ENCODE results near the gene POLR2B. TPM values are rescaled to one million over a fixed set of nuclear protein-coding genes. Genes with fewer than 3 reads are reported as not detected.

The POLR2B gene
- total RNA-seq, result 192 TPM

GRCh38 chr4:56978750-56979303, at the start of gene POLR2B:
POLR2B (plus strand) TSS chr4:56978896; CDS start chr4:56978986, 90 bp downstream.

GRCh38 chr4:56977321-56978012, 1.2 kb upstream of the POLR2B start, which contains the start of gene NOA1:
NOA1 (minus strand) TSS chr4:56977606; CDS start chr4:56977585, 21 bp downstream.

Small RNAs within 50 kb of the gene (small RNA-seq; reads per million reads assigned to genes)
- gene RNU6-998P (ENCODE audit: low replicate concordance), result not detected

Other genes starting within 250 kb of the POLR2B start
- gene SPINK2, start 157.2 kb upstream of the POLR2B start, total RNA-seq, result not detected
- 11.6 TPM for gene REST, start 71.0 kb upstream of the POLR2B start, total RNA-seq
- 19.1 TPM for gene NOA1, start 1.3 kb upstream of the POLR2B start, total RNA-seq
- 33.5 TPM for gene IGFBP7, start 131.5 kb downstream of the POLR2B start, total RNA-seq